Testis (tissue), 2 donors: ENCODE results near the gene TBC1D16.

Experiments used
- CTCF ChIP-seq, 3 experiments: fragments of 450-650 bp in 2 of 3; fragments of 200-600 bp in 1 of 3; sonication (generic) in 1 of 3; IDR thresholded peaks; one replicate each; pipeline ENCODE4 v1.5.1; 2016 to 2019; ENCODE audit warnings: antibody characterized with exemption in 3 of 3, mild to moderate bottlenecking in 2 of 3, moderate library complexity in 1 of 3
- POLR2A ChIP-seq: fragments of 450-650 bp; IDR thresholded peaks from one replicate; pipeline ENCODE4 v1.6.1; 2017; ENCODE audit warnings: antibody characterized with exemption, mild to moderate bottlenecking, moderate library complexity

- TF ChIP-seq CTCF (IDR thresholded peaks at IDR 0.05) (no peak), POLR2A (no peak)
Measured at GRCh38 chr17:79941088-79942010, 94.3 kb downstream of the TBC1D16 start.
